HCT116 (cell line): ENCODE data around the gene GRIK2. TPM values are rescaled to one million over a fixed set of nuclear protein-coding genes. Genes with fewer than 3 reads are reported as not detected.

Source experiments
- ATAC-seq: fragments of 200-7000 bp; cut with Tn5 transposase; 2 replicates; pipeline ENCODE4 v1.9.1; 2020; ENCODE audit warnings: mild to moderate bottlenecking, moderate library complexity
- BruUV-seq: library from RNA; stranded (reverse); fragments of 400-500 nt; replicated peaks from 2 replicates; lab custom pipeline; 2021; lab: Mats Ljungman, UMichigan
- CTCF ChIA-PET: fragments of 300-600 bp; sonication (Branson Sonifier 250); formaldehyde crosslinking; loops from one replicate; lab custom pipeline; 2021; ENCODE audit warnings: antibody characterized with exemption; lab: Charles Lee
- POLR2A ChIA-PET: fragments of 300-600, 350-600 bp; sonication (Branson Sonifier 250); formaldehyde crosslinking; loops from one replicate; lab custom pipeline; 2021; ENCODE audit warnings: antibody characterized with exemption; lab: Charles Lee
- RAD21 ChIA-PET, 2 experiments: fragments of 300-600 bp; sonication (Branson Sonifier 250); formaldehyde crosslinking; loops; one replicate each; lab custom pipeline; 2023; ENCODE audit warnings: low total read pairs in 2 of 2; ENCODE audit not compliant: uncharacterized antibody in 2 of 2, unreplicated experiment in 2 of 2, low non-redundant PET in 1 of 2; lab: Charles Lee
- DNase-seq: peaks from one replicate; pipeline ENCODE4 v3.0.0-alpha.2; 2010; ENCODE audit warnings: low read depth, low spot score
- H2AFZ ChIP-seq: fragments of 200-600 bp; shearing (Covaris generic), sonication (generic); 2 replicates; pipeline ENCODE4 v1.6.1; 2017; ENCODE audit warnings: low read depth, mixed run types, mixed read lengths, antibody characterized with exemption, low read length; ENCODE audit not compliant: poor library complexity, severe bottlenecking
- H3K27ac ChIP-seq: 2 replicates; pipeline ENCODE4 v1.5.1; 2012; ENCODE audit warnings: low read depth, low read length
- H3K27me3 ChIP-seq: fragments of 200-600 bp; sonication (generic); 2 replicates; pipeline ENCODE4 v1.6.1; 2016; ENCODE audit warnings: mixed run types, low read length, mixed read lengths; ENCODE audit not compliant: insufficient read depth
- H3K36me3 ChIP-seq, 2 experiments: fragments of 200-500 bp in 1 of 2; fragments of 200-600 bp in 1 of 2; sonication (Bioruptor generic) in 1 of 2; sonication (generic) in 1 of 2; 2 replicates each; pipeline versions ENCODE4 v1.5.1 to v1.6.1; 2014 to 2016; ENCODE audit warnings: low read length in 2 of 2, inconsistent platforms in 1 of 2, mixed read lengths in 1 of 2, mixed run types in 1 of 2; ENCODE audit not compliant: insufficient read depth in 2 of 2, control insufficient read depth in 1 of 2
- H3K4me1 ChIP-seq, 2 experiments: fragments of 200-600 bp in 1 of 2; sonication (generic) in 1 of 2; 2 replicates each; pipeline versions ENCODE4 v1.5.1 to v1.6.1; 2012 to 2017; ENCODE audit warnings: low read length in 2 of 2, inconsistent platforms in 1 of 2, mild to moderate bottlenecking in 1 of 2, mixed read lengths in 1 of 2, mixed run types in 1 of 2, moderate library complexity in 1 of 2; ENCODE audit not compliant: insufficient read depth in 2 of 2, control insufficient read depth in 1 of 2
- H3K4me2 ChIP-seq: fragments of 200-600 bp; sonication (generic); 2 replicates; pipeline ENCODE4 v1.6.1; 2017; ENCODE audit warnings: mixed run types, low read length, mixed read lengths
- H3K4me3 ChIP-seq, 2 experiments: fragments of 200-600 bp in 1 of 2; sonication (generic) in 1 of 2; replicated peaks in 1 of 2; 2 replicates each; pipeline ENCODE4 v1.5.1; 2011 to 2016; ENCODE audit warnings: low read length in 2 of 2, control low read depth in 1 of 2, low read depth in 1 of 2, mild to moderate bottlenecking in 1 of 2, mixed read lengths in 1 of 2, mixed run types in 1 of 2
- H3K79me2 ChIP-seq: fragments of 200-600 bp; sonication (generic); 2 replicates; pipeline ENCODE4 v1.6.1; 2017; ENCODE audit warnings: mild to moderate bottlenecking, mixed run types, low read length, moderate library complexity, mixed read lengths; ENCODE audit not compliant: insufficient read depth
- H3K9ac ChIP-seq: fragments of 200-600 bp; sonication (generic); 2 replicates; pipeline ENCODE4 v1.6.1; 2016; ENCODE audit warnings: low read length, mixed read lengths
- H3K9me2 ChIP-seq: fragments of 200-600 bp; sonication (generic), shearing (Covaris generic); 2 replicates; pipeline ENCODE4 v1.6.1; 2017; ENCODE audit warnings: mixed run types, mild to moderate bottlenecking, moderate library complexity; ENCODE audit not compliant: insufficient read depth
- H3K9me3 ChIP-seq, 2 experiments: fragments of 200-500 bp in 1 of 2; fragments of 200-600 bp in 1 of 2; sonication (Bioruptor generic) in 1 of 2; sonication (generic) in 1 of 2; 2 replicates each; pipeline ENCODE4 v1.6.1; 2014 to 2017; ENCODE audit warnings: low read length in 2 of 2, mixed read lengths in 2 of 2, inconsistent platforms in 1 of 2, low read depth in 1 of 2, mild to moderate bottlenecking in 1 of 2, mixed run types in 1 of 2, moderate library complexity in 1 of 2; ENCODE audit not compliant: control insufficient read depth in 1 of 2, insufficient read depth in 1 of 2
- H4K20me1 ChIP-seq: fragments of 200-600 bp; sonication (generic), shearing (Covaris generic); 2 replicates; pipeline ENCODE4 v1.6.1; 2017; ENCODE audit warnings: mixed run types, mild to moderate bottlenecking, moderate library complexity; ENCODE audit not compliant: insufficient read depth
- EZH2 ChIP-seq: fragments of 200-600 bp; sonication (generic); IDR thresholded peaks from 2 replicates; pipeline ENCODE4 v1.6.1; 2017; ENCODE audit warnings: antibody characterized with exemption, mixed run types
- EZH2phosphoT487 ChIP-seq: fragments of 200-600 bp; IDR thresholded peaks from 2 replicates; pipeline ENCODE4 v1.6.1; 2018; ENCODE audit warnings: antibody characterized with exemption, borderline replicate concordance
- POLR2AphosphoS5 ChIP-seq: IDR thresholded peaks from 2 replicates; pipeline ENCODE4 v1.6.1; 2011; ENCODE audit warnings: mild to moderate bottlenecking, low read depth, low read length, moderate library complexity
- ZFX ChIP-seq: fragments of 450-650 bp; IDR thresholded peaks from 2 replicates; pipeline ENCODE4 v1.6.1; 2017
- intact Hi-C: fragments of 100-400 bp; cut with micrococcal nuclease; formaldehyde crosslinking; loops from 2 replicates; pipeline ENCODE4 v1.10.0; 2022
- total RNA-seq: library from RNA; stranded (reverse); gene quantifications from one replicate; pipeline ENCODE4 v1.2.1, GENCODE V29; 2021; ENCODE audit not compliant: unreplicated experiment
- TF ChIP-seq, protein P1 (sequence below): IDR thresholded peaks from 2 replicates; pipeline ENCODE4 v1.6.1; 2011; ENCODE audit warnings: mild to moderate bottlenecking, low read length, moderate library complexity; ENCODE audit not compliant: insufficient replicate concordance; ENCODE audit errors: extremely low read depth
- TF ChIP-seq, protein P2 (sequence below), 3 experiments: fragments of 200-600 bp in 1 of 3; sonication (generic) in 1 of 3; IDR thresholded peaks in 2 of 3; conservative IDR thresholded peaks in 1 of 3; 2 replicates each; pipeline ENCODE4 v1.5.1; 2012 to 2017; ENCODE audit warnings: low read depth in 2 of 3, low read length in 2 of 3, antibody characterized with exemption in 1 of 3, borderline replicate concordance in 1 of 3, control low read depth in 1 of 3, mild to moderate bottlenecking in 1 of 3, mixed read lengths in 1 of 3, mixed run types in 1 of 3, moderate library complexity in 1 of 3; ENCODE audit not compliant: insufficient read depth in 1 of 3

Gene GRIK2
- total RNA-seq, 1 experiment from 2014 or later: 0.64 TPM

DNA sequence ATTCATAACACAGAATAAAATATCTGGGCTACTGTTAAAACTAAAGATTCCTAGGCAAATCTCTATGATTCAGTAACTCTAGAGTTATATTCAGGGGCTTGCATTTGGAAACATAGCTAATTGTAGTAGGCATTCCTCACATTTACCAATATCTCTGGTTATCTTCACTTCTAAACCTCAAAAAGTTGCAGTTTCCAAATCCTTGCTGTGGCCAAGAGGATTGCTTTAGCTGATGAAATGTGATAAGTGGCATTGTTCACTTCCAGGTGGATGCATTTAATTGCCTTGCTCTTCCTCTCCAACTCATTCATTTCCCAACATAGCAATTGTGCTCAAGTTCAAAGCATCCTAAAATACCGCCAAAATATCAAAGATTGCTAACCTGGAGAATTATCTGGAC lies 246.6 kb downstream of the GRIK2 start:
- ATAC-seq: no peak

More for the DNA sequence above, 246.6 kb downstream of the GRIK2 start:
- Histone ChIP-seq H3K79me2 (no peaks in the 10 kb centered on the region), H2AFZ (peak overlapping the region; percentile 14), H3K36me3 (no peaks in the 10 kb centered on the region), H3K4me1 (peaks cover 0 to 5% of the 10 kb centered on the region in 2 experiments; a peak in 1 of 4 replicates), H3K9ac (no peak overlapping the region), H3K4me2 (no peak overlapping the region), H3K4me3 (no peak overlapping the region), H3K27ac (no peak overlapping the region), H3K27me3 (no peaks in the 10 kb centered on the region), H3K9me2 (no peaks in the 10 kb centered on the region), H3K9me3 (no peaks in the 10 kb centered on the region), H4K20me1 (no peaks in the 10 kb centered on the region)
- TF ChIP-seq, protein P1, sequence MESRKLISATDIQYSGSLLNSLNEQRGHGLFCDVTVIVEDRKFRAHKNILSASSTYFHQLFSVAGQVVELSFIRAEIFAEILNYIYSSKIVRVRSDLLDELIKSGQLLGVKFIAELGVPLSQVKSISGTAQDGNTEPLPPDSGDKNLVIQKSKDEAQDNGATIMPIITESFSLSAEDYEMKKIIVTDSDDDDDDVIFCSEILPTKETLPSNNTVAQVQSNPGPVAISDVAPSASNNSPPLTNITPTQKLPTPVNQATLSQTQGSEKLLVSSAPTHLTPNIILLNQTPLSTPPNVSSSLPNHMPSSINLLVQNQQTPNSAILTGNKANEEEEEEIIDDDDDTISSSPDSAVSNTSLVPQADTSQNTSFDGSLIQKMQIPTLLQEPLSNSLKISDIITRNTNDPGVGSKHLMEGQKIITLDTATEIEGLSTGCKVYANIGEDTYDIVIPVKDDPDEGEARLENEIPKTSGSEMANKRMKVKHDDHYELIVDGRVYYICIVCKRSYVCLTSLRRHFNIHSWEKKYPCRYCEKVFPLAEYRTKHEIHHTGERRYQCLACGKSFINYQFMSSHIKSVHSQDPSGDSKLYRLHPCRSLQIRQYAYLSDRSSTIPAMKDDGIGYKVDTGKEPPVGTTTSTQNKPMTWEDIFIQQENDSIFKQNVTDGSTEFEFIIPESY: no peak
- TF ChIP-seq EZH2 (no peak), EZH2phosphoT487 (no peak), ZFX (no peak), POLR2AphosphoS5 (no peak)
- TF ChIP-seq, protein P2, sequence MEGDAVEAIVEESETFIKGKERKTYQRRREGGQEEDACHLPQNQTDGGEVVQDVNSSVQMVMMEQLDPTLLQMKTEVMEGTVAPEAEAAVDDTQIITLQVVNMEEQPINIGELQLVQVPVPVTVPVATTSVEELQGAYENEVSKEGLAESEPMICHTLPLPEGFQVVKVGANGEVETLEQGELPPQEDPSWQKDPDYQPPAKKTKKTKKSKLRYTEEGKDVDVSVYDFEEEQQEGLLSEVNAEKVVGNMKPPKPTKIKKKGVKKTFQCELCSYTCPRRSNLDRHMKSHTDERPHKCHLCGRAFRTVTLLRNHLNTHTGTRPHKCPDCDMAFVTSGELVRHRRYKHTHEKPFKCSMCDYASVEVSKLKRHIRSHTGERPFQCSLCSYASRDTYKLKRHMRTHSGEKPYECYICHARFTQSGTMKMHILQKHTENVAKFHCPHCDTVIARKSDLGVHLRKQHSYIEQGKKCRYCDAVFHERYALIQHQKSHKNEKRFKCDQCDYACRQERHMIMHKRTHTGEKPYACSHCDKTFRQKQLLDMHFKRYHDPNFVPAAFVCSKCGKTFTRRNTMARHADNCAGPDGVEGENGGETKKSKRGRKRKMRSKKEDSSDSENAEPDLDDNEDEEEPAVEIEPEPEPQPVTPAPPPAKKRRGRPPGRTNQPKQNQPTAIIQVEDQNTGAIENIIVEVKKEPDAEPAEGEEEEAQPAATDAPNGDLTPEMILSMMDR (IDR thresholded peaks at IDR 0.05 in 2 of 3, conservative IDR thresholded peaks at IDR 0.05 in 1 of 3; ENCODE audit: borderline replicate concordance in 1 of 3, insufficient read depth in 1 of 3, low read depth in 2 of 3, low read length in 2 of 3): no peak
- BruUV-seq: no TSS peak
- RAD21 ChIA-PET: no interaction called here
- intact Hi-C loops: loop anchor here (10.0 kb wide), 1 partner anchor 245 kb away; the partner anchor contains the start of gene GRIK2
- CTCF ChIA-PET: no interaction called here
- POLR2A ChIA-PET: no interaction called here
- no peak for DNase-seq
